Testis (tissue), 2 donors: ENCODE results near the gene PPP2CA.

Experiments used
- CTCF ChIP-seq, 3 experiments: fragments of 450-650 bp in 2 of 3; fragments of 200-600 bp in 1 of 3; sonication (generic) in 1 of 3; IDR thresholded peaks; one replicate each; pipeline ENCODE4 v1.5.1; 2016 to 2019; ENCODE audit warnings: antibody characterized with exemption in 3 of 3, mild to moderate bottlenecking in 2 of 3, moderate library complexity in 1 of 3
- POLR2A ChIP-seq: fragments of 450-650 bp; IDR thresholded peaks from one replicate; pipeline ENCODE4 v1.6.1; 2017; ENCODE audit warnings: antibody characterized with exemption, mild to moderate bottlenecking, moderate library complexity

GRCh38 chr5:134176511-134177368 is 49.1 kb downstream of the PPP2CA start, which contains the start of gene SKP1:
- TF ChIP-seq CTCF (IDR thresholded peaks at IDR 0.05) = no peak
- TF ChIP-seq POLR2A = peak; percentile 70
